GM19351 (cell line): ENCODE data around the gene CNOT6L.
"Not testable (repeated sequence)": the region's sequence is repeated elsewhere in the genome, so short reads cannot be mapped to it uniquely, and the experiment has no call there.

Experiments
- ATAC-seq: cut with Tn5 transposase; IDR thresholded peaks from one replicate; pipeline ENCODE4 v1.9.1; 2021; ENCODE audit warnings: mild to moderate bottlenecking, moderate library complexity; ENCODE audit not compliant: unreplicated experiment

Gene CNOT6L

GRCh38 chr4:77818602-77819403 lies at the start of gene CNOT6L:
Gene CNOT6L (minus strand): TSS chr4:77819368. CDS start chr4:77819308, 60 bp downstream.
- ATAC-seq: peak; percentile 28

- no peak for ATAC-seq
Measured at GRCh38 chr4:77865259-77865658, 46.1 kb upstream of the CNOT6L start.

GRCh38 chr4:77863341-77863740 lies 44.2 kb upstream of the CNOT6L start:
- ATAC-seq: not testable (repeated sequence)

- ATAC-seq: peak; percentile 77
Measured at GRCh38 chr4:77862478-77863216, 43.5 kb upstream of the CNOT6L start, which contains the start of gene MRPL1. Gene MRPL1 (plus strand): TSS chr4:77862830. CDS start chr4:77862849, 19 bp downstream.

GRCh38 chr4:77861495-77861894 lies 42.3 kb upstream of the CNOT6L start:
- ATAC-seq: no peak

GRCh38 chr4:77859256-77859655 lies 40.1 kb upstream of the CNOT6L start:
- no peak for ATAC-seq

GRCh38 chr4:77856152-77856551 lies 37.0 kb upstream of the CNOT6L start:
- ATAC-seq: no peak

- ATAC-seq: no peak
Measured at GRCh38 chr4:77854431-77855111, 35.4 kb upstream of the CNOT6L start.

- ATAC-seq: peak; percentile 99
Measured at GRCh38 chr4:77852892-77853495, 33.8 kb upstream of the CNOT6L start.

- no peak for ATAC-seq
Measured at GRCh38 chr4:77849278-77849965, 30.3 kb upstream of the CNOT6L start.

- no peak for ATAC-seq
Measured at GRCh38 chr4:77848508-77848907, 29.3 kb upstream of the CNOT6L start.

GRCh38 chr4:77845929-77846328 lies 26.8 kb upstream of the CNOT6L start:
- no peak for ATAC-seq

- ATAC-seq: no peak
Measured at GRCh38 chr4:77845400-77845799, 26.2 kb upstream of the CNOT6L start.

GRCh38 chr4:77844363-77844762 lies 25.2 kb upstream of the CNOT6L start:
- no peak for ATAC-seq

- ATAC-seq: no peak
Measured at GRCh38 chr4:77843628-77844027, 24.5 kb upstream of the CNOT6L start.

- ATAC-seq: no peak
Measured at GRCh38 chr4:77834403-77834802, 15.2 kb upstream of the CNOT6L start.

GRCh38 chr4:77833126-77833724 lies 14.1 kb upstream of the CNOT6L start:
- ATAC-seq: no peak

- ATAC-seq: peak; percentile 72
Measured at GRCh38 chr4:77827343-77827742, 8.2 kb upstream of the CNOT6L start.

- ATAC-seq: no peak
Measured at GRCh38 chr4:77826275-77826674, 7.1 kb upstream of the CNOT6L start.

GRCh38 chr4:77821775-77822174 lies 2.6 kb upstream of the CNOT6L start:
- ATAC-seq: no peak
